Upper lobe of right lung (tissue), 1 donor: ENCODE measurements around the gene IRGC. TPM values are rescaled to one million over a fixed set of nuclear protein-coding genes. Genes with fewer than 3 reads are reported as not detected.
"Not testable (repeated sequence)": the region's sequence is repeated elsewhere in the genome, so short reads cannot be mapped to it uniquely, and the experiment has no call there.

Experiments
- ATAC-seq: fragments of 200-7000 bp; cut with Tn5 transposase; one replicate; pipeline ENCODE4 v1.9.1; 2020; ENCODE audit warnings: mild to moderate bottlenecking, moderate library complexity
- DNase-seq: peaks from one replicate; pipeline ENCODE4 v3.0.0-alpha.2; 2020
- H3K27ac ChIP-seq: fragments of 200-600 bp; one replicate; pipeline ENCODE4 v1.8.0; 2022
- H3K27me3 ChIP-seq: fragments of 200-600 bp; one replicate; pipeline ENCODE4 v1.8.0; 2022; ENCODE audit warnings: mild to moderate bottlenecking
- H3K36me3 ChIP-seq: fragments of 200-600 bp; one replicate; pipeline ENCODE4 v1.8.0; 2022
- H3K4me1 ChIP-seq: fragments of 200-600 bp; one replicate; pipeline ENCODE4 v1.8.0; 2022
- H3K4me3 ChIP-seq: fragments of 200-600 bp; one replicate; pipeline ENCODE4 v1.8.0; 2022; ENCODE audit warnings: mild to moderate bottlenecking
- H3K9me3 ChIP-seq: fragments of 200-600 bp; one replicate; pipeline ENCODE4 v1.8.0; 2022
- intact Hi-C: fragments of 100-400 bp; cut with DNase I; formaldehyde crosslinking; loops from one replicate; pipeline ENCODE4 v1.11.0; 2022
- total RNA-seq: library from RNA; stranded (reverse); fragmentation: NEBNext Ultra II Directional; extraction: Animal tissue kit (Norgen Biotek cat#: 25700); gene quantifications from one replicate; pipeline ENCODE4 v1.2.1, GENCODE V29; 2021
- TF ChIP-seq, protein P1 (sequence below): fragments of 200-600 bp; IDR thresholded peaks from one replicate; pipeline ENCODE4 v1.8.0; 2022; ENCODE audit warnings: antibody characterized with exemption
- donor health status: DM: no; HTN: yes; CAD: no; lungs with severe emphysema.

Gene IRGC
- total RNA-seq, 1 donor from 2014 or later: not detected

DNA sequence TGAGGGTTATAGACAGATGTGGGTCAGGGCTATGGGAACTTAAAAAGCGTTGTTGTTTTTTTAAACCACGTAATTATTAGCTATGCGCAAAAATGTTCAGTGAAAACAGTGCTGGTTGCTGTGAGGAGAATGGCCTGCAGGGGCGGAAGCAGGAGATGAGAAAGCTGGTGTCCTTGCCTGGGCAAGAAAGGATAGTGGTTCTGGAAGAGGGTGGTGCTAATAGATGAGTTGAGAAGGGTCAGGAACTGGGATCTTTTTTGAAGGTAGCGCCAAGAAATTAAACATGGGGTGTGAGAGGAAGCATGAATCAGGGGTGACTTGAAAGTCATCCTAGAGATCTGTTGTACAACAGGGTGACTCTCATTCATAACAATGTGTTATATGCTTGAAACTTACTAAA lies 43.6 kb downstream of the IRGC start:
- Histone ChIP-seq H3K4me3 (no peak overlapping the region), H3K27me3 (no peaks in the 10 kb centered on the region), H3K27ac (no peak overlapping the region), H3K4me1 (no peaks in the 10 kb centered on the region), H3K9me3 (no peaks in the 10 kb centered on the region), H3K36me3 (no peaks in the 10 kb centered on the region)
- intact Hi-C loops: no loop called here
- ATAC-seq (no peak), DNase-seq (no peak)
- TF ChIP-seq, protein P1, sequence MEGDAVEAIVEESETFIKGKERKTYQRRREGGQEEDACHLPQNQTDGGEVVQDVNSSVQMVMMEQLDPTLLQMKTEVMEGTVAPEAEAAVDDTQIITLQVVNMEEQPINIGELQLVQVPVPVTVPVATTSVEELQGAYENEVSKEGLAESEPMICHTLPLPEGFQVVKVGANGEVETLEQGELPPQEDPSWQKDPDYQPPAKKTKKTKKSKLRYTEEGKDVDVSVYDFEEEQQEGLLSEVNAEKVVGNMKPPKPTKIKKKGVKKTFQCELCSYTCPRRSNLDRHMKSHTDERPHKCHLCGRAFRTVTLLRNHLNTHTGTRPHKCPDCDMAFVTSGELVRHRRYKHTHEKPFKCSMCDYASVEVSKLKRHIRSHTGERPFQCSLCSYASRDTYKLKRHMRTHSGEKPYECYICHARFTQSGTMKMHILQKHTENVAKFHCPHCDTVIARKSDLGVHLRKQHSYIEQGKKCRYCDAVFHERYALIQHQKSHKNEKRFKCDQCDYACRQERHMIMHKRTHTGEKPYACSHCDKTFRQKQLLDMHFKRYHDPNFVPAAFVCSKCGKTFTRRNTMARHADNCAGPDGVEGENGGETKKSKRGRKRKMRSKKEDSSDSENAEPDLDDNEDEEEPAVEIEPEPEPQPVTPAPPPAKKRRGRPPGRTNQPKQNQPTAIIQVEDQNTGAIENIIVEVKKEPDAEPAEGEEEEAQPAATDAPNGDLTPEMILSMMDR: no peak

DNA sequence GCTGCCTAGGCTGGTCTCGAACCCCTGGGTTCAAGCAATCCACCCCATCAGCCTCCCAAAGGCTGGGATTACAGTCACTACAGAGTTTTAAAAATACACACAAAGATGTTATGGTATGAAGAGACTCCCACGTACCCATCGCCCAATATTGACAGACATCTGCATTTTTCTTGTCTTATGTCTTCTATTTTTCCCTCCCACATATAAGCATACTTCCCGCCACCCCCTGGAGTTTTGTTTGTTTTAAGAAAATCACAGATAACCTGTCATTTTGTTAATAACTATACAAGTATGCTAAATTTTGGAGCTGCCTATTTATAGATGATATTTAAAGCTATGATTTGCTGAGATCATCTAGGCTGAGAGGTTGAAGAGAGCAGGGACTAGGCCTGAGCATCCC lies 45.1 kb downstream of the IRGC start:
- H3K4me3 ChIP-seq: no peak overlapping the region
- peaks cover 10% of the 10 kb centered on the region for H3K4me1 ChIP-seq
- H3K36me3 ChIP-seq: no peaks in the 10 kb centered on the region
- intact Hi-C loops: no loop called here
- DNase-seq (no peak), ATAC-seq (no peak)
- H3K9me3 ChIP-seq: no peaks in the 10 kb centered on the region
- TF ChIP-seq, protein P1: no peak
- H3K27ac ChIP-seq: no peak overlapping the region
- H3K27me3 ChIP-seq: no peaks in the 10 kb centered on the region

DNA sequence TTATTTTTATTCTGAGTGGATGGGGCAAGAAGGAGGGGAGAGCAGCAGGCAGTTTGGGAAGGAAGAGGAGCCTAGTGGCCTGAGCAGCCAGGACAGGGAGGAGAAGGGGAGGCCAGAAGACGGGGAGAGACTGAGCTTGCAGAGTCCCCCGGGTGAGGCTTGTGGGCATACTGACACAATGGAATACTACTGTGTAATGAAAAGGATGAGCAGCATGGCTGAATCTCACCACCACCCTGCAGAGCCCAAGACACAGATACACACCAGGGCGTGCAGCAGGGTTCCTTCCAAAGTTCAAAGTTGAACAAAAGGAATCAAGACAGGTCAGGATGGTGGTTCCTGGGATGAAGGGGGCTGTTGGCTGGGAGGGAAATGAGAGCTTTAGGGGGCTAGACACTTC lies 46.9 kb downstream of the IRGC start:
- H3K27me3 ChIP-seq: no peaks in the 10 kb centered on the region
- no peak overlapping the region for H3K4me3 ChIP-seq
- intact Hi-C loops: no loop called here
- DNase-seq (no peak), ATAC-seq (no peak)
- peaks cover 19% of the 10 kb centered on the region for H3K4me1 ChIP-seq
- H3K36me3 ChIP-seq: no peaks in the 10 kb centered on the region
- no peak overlapping the region for H3K27ac ChIP-seq
- H3K9me3 ChIP-seq: no peaks in the 10 kb centered on the region
- TF ChIP-seq, protein P1: no peak

DNA sequence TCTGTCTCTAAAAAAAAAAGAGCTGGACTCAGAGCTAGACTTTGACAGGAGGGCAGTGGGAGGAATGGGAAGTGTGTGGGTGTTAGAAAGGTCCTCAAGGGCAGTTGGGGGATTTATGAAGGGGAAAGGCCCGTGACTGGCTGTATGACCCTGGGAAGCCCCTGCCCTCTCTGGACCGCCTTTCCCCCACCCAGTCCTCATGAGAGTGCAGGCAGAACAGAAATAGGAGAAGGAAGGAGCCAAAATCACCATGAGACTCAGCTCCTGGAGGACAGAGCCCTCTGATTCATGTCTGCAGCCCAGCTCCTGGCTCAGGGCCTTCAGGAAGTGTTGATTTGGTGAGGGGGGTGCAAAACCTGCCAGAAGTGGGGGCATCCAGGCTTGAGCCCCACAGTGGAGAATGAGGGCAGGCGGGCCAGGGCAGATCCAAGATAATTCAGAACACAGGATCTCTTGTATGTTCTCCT lies 47.6 kb downstream of the IRGC start:
- Histone ChIP-seq H3K9me3 (no peaks in the 10 kb centered on the region), H3K36me3 (no peaks in the 10 kb centered on the region), H3K27me3 (no peaks in the 10 kb centered on the region), H3K4me3 (no peak overlapping the region), H3K4me1 (peaks cover 22% of the 10 kb centered on the region), H3K27ac (no peak overlapping the region)
- DNase-seq: no peak
- TF ChIP-seq, protein P1: no peak
- intact Hi-C loops: no loop called here
- peak; percentile 59 for ATAC-seq

DNA sequence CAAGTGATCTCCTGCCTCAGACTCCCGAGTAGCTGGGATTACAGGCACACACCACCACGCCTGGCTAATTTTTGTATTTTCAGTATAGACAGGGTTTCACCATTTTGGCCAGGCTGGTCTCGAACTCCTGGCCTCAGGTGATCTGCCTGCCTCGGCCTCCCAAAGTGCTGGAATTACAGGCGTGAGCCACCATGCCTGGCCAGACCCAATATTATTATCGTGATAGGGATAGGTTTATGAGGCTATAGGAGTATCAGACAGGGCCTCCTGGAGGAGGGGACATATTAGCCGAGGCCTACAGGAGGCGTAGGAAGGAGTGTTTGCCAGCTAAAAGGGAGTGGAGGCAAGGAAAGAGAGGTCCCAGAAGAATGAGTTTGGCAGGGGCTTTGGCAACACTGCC lies 48.8 kb downstream of the IRGC start:
- H3K9me3 ChIP-seq, DNase-seq, H3K36me3 ChIP-seq, H3K4me3 ChIP-seq, intact Hi-C loops, ATAC-seq, H3K27me3 ChIP-seq: not testable (repeated sequence)
- Histone ChIP-seq H3K27ac (peak overlapping the region; percentile 47), H3K4me1 (peaks cover 22% of the 10 kb centered on the region)

DNA sequence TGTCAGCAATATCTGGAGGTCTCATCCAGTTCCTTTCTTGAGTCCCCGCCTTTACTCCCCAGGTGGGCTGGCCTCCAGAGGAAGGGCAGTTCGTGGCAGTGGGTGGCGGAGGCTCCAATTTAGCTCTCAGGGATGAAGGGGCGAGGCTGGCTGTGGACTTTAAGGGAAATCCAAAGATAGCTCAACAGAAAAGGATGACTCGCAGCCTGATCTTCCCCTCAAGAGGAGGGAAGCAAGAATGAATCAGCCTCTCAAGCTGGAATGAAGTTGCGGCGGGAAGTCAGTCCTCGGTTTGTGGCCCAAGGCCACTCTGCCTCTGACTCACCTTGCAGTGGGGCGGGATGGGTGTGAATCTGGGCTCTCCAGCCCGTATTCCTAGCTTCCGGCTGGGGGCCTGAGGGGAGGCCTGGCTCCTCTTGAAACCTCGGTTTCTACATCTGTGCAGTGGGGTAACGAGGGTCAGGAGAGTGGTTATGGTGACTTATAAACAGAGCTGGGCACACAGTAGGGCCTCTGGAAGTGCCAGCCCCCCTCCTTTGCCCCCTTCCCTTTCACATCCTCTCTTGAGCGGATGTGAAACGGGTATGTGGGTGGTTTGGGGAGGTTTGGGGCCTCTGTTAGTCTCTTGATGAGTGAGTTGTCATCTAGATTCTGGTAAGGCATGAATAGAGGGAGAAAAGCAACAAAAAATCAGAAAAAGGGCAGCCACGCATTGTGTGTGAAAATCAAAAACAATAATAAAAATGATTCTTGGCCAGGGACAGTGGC lies 49.4 kb downstream of the IRGC start:
- peak; percentile 70 for ATAC-seq
- Histone ChIP-seq H3K36me3 (no peaks in the 10 kb centered on the region), H3K4me3 (no peak overlapping the region), H3K27me3 (no peaks in the 10 kb centered on the region), H3K27ac (peak overlapping the region; percentile 47), H3K4me1 (peaks cover 22% of the 10 kb centered on the region), H3K9me3 (no peaks in the 10 kb centered on the region)
- intact Hi-C loops: no loop called here
- DNase-seq: peak; percentile 73
- TF ChIP-seq, protein P1: no peak
